Brain microvascular endothelial cell (primary cell): Measurements from ENCODE around the gene MTO1.
"Not testable (repeated sequence)": the region's sequence is repeated elsewhere in the genome, so short reads cannot be mapped to it uniquely, and the experiment has no call there.

ENCODE experiments used
- DNase-seq: peaks from one replicate; pipeline ENCODE4 v3.0.0-alpha.2; 2020
- H3K27ac ChIP-seq: fragments of 250-450 bp; sonication (Bioruptor Pico); 2 replicates; pipeline ENCODE4 v1.5.1; 2020; ENCODE audit warnings: mild to moderate bottlenecking, moderate library complexity
- H3K27me3 ChIP-seq: fragments of 250-450 bp; sonication (Bioruptor Pico); replicated peaks from 2 replicates; pipeline ENCODE4 v1.5.1; 2020; ENCODE audit warnings: mild to moderate bottlenecking
- H3K36me3 ChIP-seq: fragments of 250-450 bp; sonication (Bioruptor Pico); replicated peaks from 2 replicates; pipeline ENCODE4 v1.5.1; 2020; ENCODE audit warnings: mild to moderate bottlenecking
- H3K4me3 ChIP-seq: 2 replicates; pipeline ENCODE4 v1.5.1; 2011; ENCODE audit warnings: low read depth, mild to moderate bottlenecking, control low read depth, low read length, moderate library complexity
- in situ Hi-C: cut with HindIII; loops from 2 replicates; pipeline ENCODE4 v1.10.0; 2017; ENCODE audit warnings: low sequenced_read_pairs, low pct_ligation_motif_present
- TF ChIP-seq, protein P1 (sequence below): IDR thresholded peaks from 2 replicates; pipeline ENCODE4 v1.5.1; 2011; ENCODE audit warnings: low read depth, mild to moderate bottlenecking, moderate library complexity, low read length, control low read depth, inconsistent platforms; ENCODE audit errors: missing control alignments

MTO1 gene

DNA sequence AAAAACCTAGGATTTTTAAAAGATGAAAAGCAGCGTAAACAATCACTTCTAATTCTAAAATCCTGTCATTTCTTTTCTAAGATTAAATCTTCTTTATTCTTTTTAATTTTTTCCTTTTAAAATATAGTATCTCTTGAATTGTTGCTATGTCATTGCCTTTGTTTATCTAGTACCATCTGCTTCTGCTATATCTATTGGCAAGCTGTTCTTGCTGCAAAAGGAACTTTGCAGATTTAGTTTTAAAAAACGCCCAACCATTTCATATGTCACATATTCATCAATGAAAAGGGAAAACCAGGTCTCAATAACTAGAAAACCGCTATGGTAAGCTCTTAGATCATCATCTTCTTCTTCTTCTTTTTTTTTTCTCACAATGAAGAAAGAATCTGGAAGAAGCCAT, 70.8 kb downstream of the MTO1 start:
- Histone ChIP-seq H3K27me3 (no peaks in the 10 kb centered on the region), H3K36me3 (no peaks in the 10 kb centered on the region), H3K27ac (no peak overlapping the region), H3K4me3 (no peak overlapping the region)
- TF ChIP-seq, protein P1, sequence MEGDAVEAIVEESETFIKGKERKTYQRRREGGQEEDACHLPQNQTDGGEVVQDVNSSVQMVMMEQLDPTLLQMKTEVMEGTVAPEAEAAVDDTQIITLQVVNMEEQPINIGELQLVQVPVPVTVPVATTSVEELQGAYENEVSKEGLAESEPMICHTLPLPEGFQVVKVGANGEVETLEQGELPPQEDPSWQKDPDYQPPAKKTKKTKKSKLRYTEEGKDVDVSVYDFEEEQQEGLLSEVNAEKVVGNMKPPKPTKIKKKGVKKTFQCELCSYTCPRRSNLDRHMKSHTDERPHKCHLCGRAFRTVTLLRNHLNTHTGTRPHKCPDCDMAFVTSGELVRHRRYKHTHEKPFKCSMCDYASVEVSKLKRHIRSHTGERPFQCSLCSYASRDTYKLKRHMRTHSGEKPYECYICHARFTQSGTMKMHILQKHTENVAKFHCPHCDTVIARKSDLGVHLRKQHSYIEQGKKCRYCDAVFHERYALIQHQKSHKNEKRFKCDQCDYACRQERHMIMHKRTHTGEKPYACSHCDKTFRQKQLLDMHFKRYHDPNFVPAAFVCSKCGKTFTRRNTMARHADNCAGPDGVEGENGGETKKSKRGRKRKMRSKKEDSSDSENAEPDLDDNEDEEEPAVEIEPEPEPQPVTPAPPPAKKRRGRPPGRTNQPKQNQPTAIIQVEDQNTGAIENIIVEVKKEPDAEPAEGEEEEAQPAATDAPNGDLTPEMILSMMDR: no peak
- no peak for DNase-seq
- in situ Hi-C loops: no loop called here

DNA sequence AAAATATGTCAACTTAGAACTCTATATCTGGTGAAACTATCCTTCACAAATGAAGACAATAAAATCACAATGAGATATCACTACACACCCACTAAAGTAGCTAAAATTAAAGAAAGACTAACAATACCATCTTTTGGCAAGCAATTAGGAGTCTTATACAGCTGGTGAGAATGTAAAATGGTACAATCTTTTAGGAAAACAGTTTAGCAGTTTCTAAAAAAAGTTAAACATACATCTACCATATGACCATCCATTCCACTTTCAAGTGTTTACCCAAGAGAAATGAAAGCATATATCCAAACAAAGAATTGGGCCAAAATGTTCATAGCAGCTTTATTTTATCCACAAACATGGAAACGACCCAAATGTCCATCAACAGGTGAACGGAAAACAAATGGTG, 73.1 kb downstream of the MTO1 start:
- in situ Hi-C loops: no loop called here
- TF ChIP-seq, protein P1: no peak
- H3K4me3 ChIP-seq: no peak overlapping the region
- H3K27ac ChIP-seq: no peak overlapping the region
- no peak for DNase-seq
- no peaks in the 10 kb centered on the region for H3K36me3 ChIP-seq
- H3K27me3 ChIP-seq: no peaks in the 10 kb centered on the region

DNA sequence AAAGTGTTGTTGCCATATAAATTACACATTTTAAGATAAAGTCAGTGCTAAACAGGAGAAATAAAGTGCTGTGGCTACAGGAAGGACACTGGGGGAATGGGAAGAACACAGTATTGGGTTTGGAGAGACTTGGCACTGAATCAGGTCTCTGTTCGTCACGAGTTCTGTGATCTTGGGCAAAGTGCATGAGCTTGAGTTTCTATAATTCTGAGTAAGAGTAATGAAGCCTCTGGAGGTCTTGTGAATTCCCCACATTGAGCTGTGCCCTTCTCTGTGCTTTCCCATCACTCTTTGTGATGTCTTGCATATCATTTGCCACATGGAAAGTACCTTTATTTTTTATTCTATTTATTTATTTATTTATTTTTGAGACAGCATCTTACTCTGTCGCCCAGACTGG, 76.1 kb downstream of the MTO1 start:
- in situ Hi-C loops: no loop called here
- no peaks in the 10 kb centered on the region for H3K36me3 ChIP-seq
- no peak for DNase-seq
- TF ChIP-seq, protein P1: no peak
- no peaks in the 10 kb centered on the region for H3K27me3 ChIP-seq
- H3K4me3 ChIP-seq: no peak overlapping the region
- H3K27ac ChIP-seq: no peak overlapping the region

DNA sequence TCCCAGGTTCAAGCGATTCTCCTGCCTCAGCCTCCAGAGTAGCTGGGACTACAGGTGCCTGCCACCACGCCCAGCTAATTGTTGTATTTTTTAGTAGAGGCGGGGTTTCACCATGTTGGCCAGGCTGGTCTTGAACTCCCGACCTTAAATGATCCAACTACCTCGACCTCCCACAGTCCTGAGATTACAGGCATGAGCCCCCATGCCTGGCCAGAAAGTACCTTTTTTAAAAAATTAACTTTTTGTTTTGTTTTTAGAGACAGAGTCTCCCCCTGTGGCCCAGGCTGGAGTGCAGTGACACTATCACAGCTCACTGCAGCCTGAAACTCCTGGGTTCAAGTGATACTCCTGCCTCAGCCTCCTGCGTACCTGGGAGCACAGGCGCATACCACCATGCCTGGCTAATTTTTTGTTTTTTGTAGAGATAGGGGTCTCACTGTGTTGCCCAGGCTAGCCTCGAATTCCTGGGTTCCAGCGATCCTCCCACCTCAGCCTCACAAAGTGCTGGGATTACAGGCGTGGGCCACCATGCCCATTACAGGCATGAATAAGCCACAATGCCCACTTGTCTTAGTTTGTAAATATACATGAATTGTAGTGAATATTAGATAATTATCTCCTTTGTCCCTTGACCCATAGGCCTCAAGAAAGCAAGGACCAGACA, 76.7 kb downstream of the MTO1 start:
- H3K27me3 ChIP-seq: no peaks in the 10 kb centered on the region
- no peak overlapping the region for H3K4me3 ChIP-seq
- TF ChIP-seq, protein P1: no peak
- in situ Hi-C loops: no loop called here
- no peaks in the 10 kb centered on the region for H3K36me3 ChIP-seq
- DNase-seq: no peak
- no peak overlapping the region for H3K27ac ChIP-seq

DNA sequence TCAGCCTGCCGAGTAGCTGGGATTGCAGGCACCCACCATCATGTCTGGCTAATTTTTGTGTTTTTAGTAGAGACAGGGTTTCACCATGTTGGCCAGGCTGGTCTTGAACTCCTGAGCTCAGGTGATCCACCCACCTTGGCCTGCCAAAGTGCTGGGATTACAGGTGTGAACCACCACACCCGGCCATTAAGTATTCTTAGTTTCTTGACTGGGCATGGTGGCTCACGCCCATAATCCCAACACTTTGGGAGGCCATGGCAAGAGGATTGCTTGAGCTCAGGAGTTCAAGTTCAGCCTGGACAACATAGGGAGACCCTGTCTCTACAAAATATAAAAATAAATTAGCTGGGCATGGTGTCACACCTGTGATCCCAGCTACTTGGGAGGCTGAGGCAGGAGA, 80.9 kb downstream of the MTO1 start:
- in situ Hi-C loops, DNase-seq, H3K27me3 ChIP-seq, H3K36me3 ChIP-seq, H3K4me3 ChIP-seq, H3K27ac ChIP-seq: not testable (repeated sequence)

DNA sequence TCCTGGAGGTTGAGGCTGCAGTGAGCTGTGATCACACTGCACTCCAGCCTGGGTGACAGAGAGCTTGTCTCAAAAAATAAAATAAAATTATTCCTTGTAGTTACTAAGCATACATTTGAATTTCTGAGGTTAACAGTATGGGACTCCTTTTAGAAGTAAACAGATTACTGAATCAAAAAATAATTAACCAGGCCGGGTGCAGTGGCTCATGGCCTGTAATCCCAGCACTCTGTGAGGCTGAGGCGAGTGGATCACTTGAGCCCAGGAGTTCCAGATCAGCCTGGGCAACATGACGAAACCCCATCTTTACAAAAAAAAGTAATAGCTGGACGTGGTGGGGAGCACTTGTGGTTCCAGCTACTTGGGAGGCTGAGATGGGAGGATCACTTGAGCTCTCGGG, 81.4 kb downstream of the MTO1 start:
- H3K27ac ChIP-seq: no peak overlapping the region
- TF ChIP-seq, protein P1: no peak
- in situ Hi-C loops: no loop called here
- H3K4me3 ChIP-seq: no peak overlapping the region
- no peaks in the 10 kb centered on the region for H3K36me3 ChIP-seq
- no peaks in the 10 kb centered on the region for H3K27me3 ChIP-seq
- DNase-seq: no peak
